IMR-90 (cell line): ENCODE measurements around the gene ANKHD1. TPM values are rescaled to one million over a fixed set of nuclear protein-coding genes. Genes with fewer than 3 reads are reported as not detected.

ENCODE experiments used
- ATAC-seq: fragments of 200-7000 bp; cut with Tn5 transposase; 2 replicates; pipeline ENCODE4 v1.9.1; 2020; ENCODE audit warnings: low read depth, mild to moderate bottlenecking, moderate library complexity
- BruUV-seq: library from RNA; stranded (reverse); fragments of 400-500 nt; replicated peaks from 2 replicates; lab custom pipeline; 2021; lab: Mats Ljungman, UMichigan
- CTCF ChIA-PET: fragments of 300-600 bp; formaldehyde crosslinking; extraction: SDS; loops from one replicate; lab custom pipeline; 2021; ENCODE audit warnings: antibody characterized with exemption; lab: Yijun Ruan, JAX
- POLR2A ChIA-PET: fragments of 300-600 bp; sonication (Branson Sonifier 250); formaldehyde crosslinking; loops from one replicate; lab custom pipeline; 2022; ENCODE audit warnings: antibody characterized with exemption; ENCODE audit not compliant: unreplicated experiment; lab: Charles Lee
- DNase-seq: peaks from one replicate; pipeline ENCODE4 v3.0.0; 2013
- H2AFZ ChIP-seq: replicated peaks from 2 replicates; pipeline ENCODE3; 2013; ENCODE audit warnings: low read length, mild to moderate bottlenecking; ENCODE audit not compliant: poor library complexity
- H2AK5ac ChIP-seq: 2 replicates; pipeline ENCODE4 v1.6.1; 2013; ENCODE audit warnings: low read depth, low read length, inconsistent platforms
- H2AK9ac ChIP-seq: replicated peaks from 2 replicates; pipeline ENCODE3; 2013; ENCODE audit warnings: mild to moderate bottlenecking, low read depth, low read length, moderate library complexity; ENCODE audit not compliant: poor library complexity
- H2BK120ac ChIP-seq: 2 replicates; pipeline ENCODE4 v1.6.1; 2013; ENCODE audit warnings: low read depth, low read length, inconsistent platforms
- H2BK15ac ChIP-seq: 3 replicates; pipeline ENCODE4 v1.6.1; 2013; ENCODE audit warnings: low read depth, low read length, inconsistent platforms
- H2BK20ac ChIP-seq: 2 replicates; pipeline ENCODE4 v1.6.1; 2013; ENCODE audit warnings: low read depth, mild to moderate bottlenecking, inconsistent platforms, low read length, moderate library complexity
- H2BK5ac ChIP-seq: 2 replicates; pipeline ENCODE4 v1.6.1; 2013; ENCODE audit warnings: mild to moderate bottlenecking, low read depth, low read length, inconsistent platforms; ENCODE audit not compliant: poor library complexity, severe bottlenecking
- H3K14ac ChIP-seq: replicated peaks from 2 replicates; pipeline ENCODE4 v1.6.1; 2013; ENCODE audit warnings: low read depth, low read length, inconsistent platforms
- H3K18ac ChIP-seq: 2 replicates; pipeline ENCODE4 v1.6.1; 2013; ENCODE audit warnings: low read depth, low read length, control low read depth
- H3K23ac ChIP-seq: 2 replicates; pipeline ENCODE4 v1.6.1; 2013; ENCODE audit warnings: low read depth, low read length, inconsistent platforms
- H3K27ac ChIP-seq: 2 replicates; pipeline ENCODE4 v1.5.1; 2013; ENCODE audit warnings: mild to moderate bottlenecking, control low read depth, low read length; ENCODE audit not compliant: insufficient read depth
- H3K27me3 ChIP-seq: 2 replicates; pipeline ENCODE4 v1.6.1; 2013; ENCODE audit warnings: low read length; ENCODE audit not compliant: control insufficient read depth, insufficient read depth
- H3K36me3 ChIP-seq: 2 replicates; pipeline ENCODE4 v1.6.1; 2013; ENCODE audit warnings: low read length, mixed read lengths; ENCODE audit not compliant: control insufficient read depth, insufficient read depth
- H3K4ac ChIP-seq: 2 replicates; pipeline ENCODE4 v1.6.1; 2013; ENCODE audit warnings: low read depth, low read length, inconsistent platforms
- H3K4me1 ChIP-seq: 2 replicates; pipeline ENCODE4 v1.6.1; 2013; ENCODE audit warnings: low read length, mixed read lengths; ENCODE audit not compliant: control insufficient read depth, insufficient read depth
- H3K4me2 ChIP-seq: 2 replicates; pipeline ENCODE4 v1.6.1; 2013; ENCODE audit warnings: low read depth, mild to moderate bottlenecking, control low read depth, low read length, moderate library complexity
- H3K4me3 ChIP-seq: 2 replicates; pipeline ENCODE4 v1.5.1; 2013; ENCODE audit warnings: low read depth, mild to moderate bottlenecking, control low read depth, low read length, moderate library complexity; ENCODE audit not compliant: insufficient read depth
- H3K56ac ChIP-seq: 2 replicates; pipeline ENCODE4 v1.6.1; 2013; ENCODE audit warnings: low read length, inconsistent platforms; ENCODE audit not compliant: insufficient read depth; ENCODE audit errors: extremely low read depth
- H3K79me1 ChIP-seq, 2 experiments: 2 replicates each; pipeline ENCODE4 v1.6.1; 2013; ENCODE audit warnings: low read length in 2 of 2, inconsistent platforms in 1 of 2, low read depth in 1 of 2
- H3K9ac ChIP-seq: 2 replicates; pipeline ENCODE4 v1.6.1; 2013; ENCODE audit warnings: low read depth, low read length, control low read depth
- H3K9me1 ChIP-seq: 2 replicates; pipeline ENCODE4 v1.6.1; 2013; ENCODE audit warnings: low read length, inconsistent platforms; ENCODE audit not compliant: insufficient read depth
- H3K9me3 ChIP-seq: 2 replicates; pipeline ENCODE4 v1.6.1; 2013; ENCODE audit warnings: low read length; ENCODE audit not compliant: control insufficient read depth, insufficient read depth
- H4K20me1 ChIP-seq: 2 replicates; pipeline ENCODE4 v1.6.1; 2013; ENCODE audit warnings: low read length, inconsistent platforms; ENCODE audit not compliant: insufficient read depth
- H4K5ac ChIP-seq: 2 replicates; pipeline ENCODE4 v1.6.1; 2013; ENCODE audit warnings: mild to moderate bottlenecking, low read depth, low read length, control low read depth
- H4K8ac ChIP-seq, 2 experiments: 2 replicates each; pipeline ENCODE4 v1.6.1; 2013; ENCODE audit warnings: low read depth in 2 of 2, low read length in 2 of 2, control low read depth in 1 of 2, inconsistent platforms in 1 of 2
- H4K91ac ChIP-seq: 2 replicates; pipeline ENCODE4 v1.6.1; 2013; ENCODE audit warnings: low read depth, low read length, inconsistent platforms; ENCODE audit not compliant: insufficient read depth
- BHLHE40 ChIP-seq: fragments of 150-350 bp; IDR thresholded peaks from 2 replicates; pipeline ENCODE4 v1.6.1; 2016; ENCODE audit warnings: mild to moderate bottlenecking, low read depth, low read length
- MXI1 ChIP-seq: IDR thresholded peaks from 2 replicates; pipeline ENCODE4 v1.6.1; 2012; ENCODE audit warnings: low read depth, mild to moderate bottlenecking, low read length, moderate library complexity, borderline replicate concordance
- USF2 ChIP-seq: fragments of 150-350 bp; IDR thresholded peaks from 2 replicates; pipeline ENCODE4 v1.6.1; 2017; ENCODE audit warnings: mild to moderate bottlenecking, antibody characterized with exemption, low read length, low read depth
- WGBS, 2 experiments: methylation state at CpG; one replicate each; pipeline versions ENCODE4 v1.1.5 to v1.1.7; 2013; ENCODE audit warnings: missing lambda C conversion rate in 2 of 2; ENCODE audit not compliant: insufficient read length in 1 of 2; ENCODE audit errors: extremely low coverage in 2 of 2; 5-methylcytosine and 5-hydroxymethylcytosine counted together
- dilution Hi-C: fragments of 300-500 bp; cut with HindIII; formaldehyde crosslinking; loops from one replicate; pipeline ENCODE4 v1.14.3; 2018; ENCODE audit warnings: low sequenced_read_pairs; ENCODE audit not compliant: unreplicated experiment
- in situ Hi-C: fragments of 300-500 bp; cut with MboI; formaldehyde crosslinking; loops from 3 replicates; pipeline ENCODE4 v1.14.3; 2019; ENCODE audit warnings: low sequenced_read_pairs, inconsistent platforms, mixed read lengths
- intact Hi-C: fragments of 100-400 bp; cut with micrococcal nuclease; formaldehyde crosslinking; loops from 2 replicates; pipeline ENCODE4 v1.10.0; 2022
- polyA plus RNA-seq, 3 experiments: library from polyadenylated mRNA; depleted of rRNA; stranded (reverse); fragments of >200 nt; gene quantifications; 2 replicates each; pipeline ENCODE4 v1.2.3, GENCODE V29; 2012; ENCODE audit warnings: low replicate concordance in 1 of 3
- total RNA-seq: library from RNA; depleted of rRNA; stranded (reverse); fragments of >200 nt; gene quantifications from 2 replicates; pipeline ENCODE4 v1.2.3, GENCODE V29; 2012

The ANKHD1 gene
- total and polyA plus RNA-seq, 2 of the 4 experiments (the other 2 are of a cell fraction), result 32.1 to 36.7 TPM

- H2BK5ac ChIP-seq, result peak overlapping the region; percentile 75
- H3K27me3 ChIP-seq, result no peaks in the 10 kb centered on the region
- no peaks in the 10 kb centered on the region for H3K9me3 ChIP-seq
- no peak overlapping the region for H4K5ac ChIP-seq
- no peak overlapping the region for H3K18ac ChIP-seq
- H3K4me1 ChIP-seq, result no peaks in the 10 kb centered on the region
- intact Hi-C loops (loop anchor here (5.0 kb wide), 1 partner anchor 245 kb away; the partner anchor contains the start of genes IK and NDUFA2), in situ Hi-C loops (no loop called here), dilution Hi-C loops (no loop called here)
- peak overlapping the region; percentile 76 for H3K9ac ChIP-seq
- 0% methylated on average over 3 of the region's 36 CpGs; no CpG with 5 or more reads in 1 of the 2 experiments for WGBS, 2 experiments
- no peak overlapping the region for H2BK120ac ChIP-seq
- H2BK20ac ChIP-seq, result no peak overlapping the region
- H3K14ac ChIP-seq, result peak overlapping the region; percentile 47
- no TSS peak for BruUV-seq
- H2AFZ ChIP-seq, result peak overlapping the region; percentile 100
- H3K36me3 ChIP-seq, result no peaks in the 10 kb centered on the region
- H2BK15ac ChIP-seq, result no peak overlapping the region
- peaks cover 3 to 43% of the 10 kb centered on the region in 2 experiments; a peak in 2 of 4 replicates for H3K79me1 ChIP-seq
- peak overlapping the region; percentile 38; the same call in 1 of the 2 replicates for H3K56ac ChIP-seq
- peaks cover 48% of the 10 kb centered on the region for H4K20me1 ChIP-seq
- TF ChIP-seq MXI1 (0 out of 2 replicates have a peak, but pooled peaks have one; percentile 13), BHLHE40 (no peak), USF2 (peak; percentile 70)
- H2AK5ac ChIP-seq, result peak overlapping the region; percentile 62; the same call in 1 of the 2 replicates
- peak; percentile 29 for DNase-seq
- H4K8ac ChIP-seq, result peak overlapping the region in 1 of 2 experiments; percentile 16; a peak in 1 of 4 replicates
- H2AK9ac ChIP-seq, result peak overlapping the region; percentile 94
- ChIA-PET POLR2A (no interaction called here), CTCF (interaction anchor here (0.6 to 1.0 kb wide), 4 partner anchors 23 to 176 kb away, joined by 3 to 4 read pairs (median 4); no protein-coding TSS in a partner anchor)
- 0 out of 2 replicates have a peak, but pooled peaks have one; percentile 1 for ATAC-seq
- H3K4me3 ChIP-seq, result peak overlapping the region; percentile 72
- H3K4me2 ChIP-seq, result peak overlapping the region; percentile 96
- H4K91ac ChIP-seq, result no peak overlapping the region
- H3K23ac ChIP-seq, result peak overlapping the region; percentile 67
- peaks cover 3% of the 10 kb centered on the region; the same call in 1 of the 2 replicates for H3K9me1 ChIP-seq
- peak overlapping the region; percentile 9 for H3K4ac ChIP-seq
- peak overlapping the region; percentile 79 for H3K27ac ChIP-seq
Observed at GRCh38 chr5:140402258-140403074, 833 bp downstream of the ANKHD1 start.
